Keratinocyte (primary cell): Measurements from ENCODE around the gene MIA. TPM values are rescaled to one million over a fixed set of nuclear protein-coding genes. Genes with fewer than 3 reads are reported as not detected.

Experiments used
- DNase-seq: peaks from one replicate; pipeline ENCODE4 v3.0.0-alpha.2; 2011; ENCODE audit warnings: low read depth, missing footprints, low spot score
- FAIRE-seq: peaks from 2 replicates; lab custom pipeline; 2011; peaks lifted over from hg19 to GRCh38; lab: Jason Lieb, UNC
- H2AFZ ChIP-seq: 2 replicates; pipeline ENCODE4 v1.6.0; 2012; ENCODE audit warnings: low read length, control low read depth, inconsistent platforms; ENCODE audit not compliant: control insufficient read depth
- H3K27ac ChIP-seq: 2 replicates; pipeline ENCODE4 v1.5.1; 2011; ENCODE audit warnings: low read length; ENCODE audit not compliant: control insufficient read depth, insufficient read depth
- H3K27me3 ChIP-seq: 3 replicates; pipeline ENCODE4 v1.6.0; 2011; ENCODE audit warnings: low read length; ENCODE audit not compliant: control insufficient read depth, insufficient read depth; ENCODE audit errors: extremely low read depth
- H3K36me3 ChIP-seq, 2 experiments: 2 replicates in 1 of 2; 3 replicates in 1 of 2; pipeline ENCODE4 v1.5.1; 2011; ENCODE audit warnings: low read length in 2 of 2, mild to moderate bottlenecking in 1 of 2; ENCODE audit not compliant: control insufficient read depth in 2 of 2, insufficient read depth in 2 of 2; ENCODE audit errors: extremely low read depth in 1 of 2
- H3K4me1 ChIP-seq: 3 replicates; pipeline ENCODE4 v1.5.1; 2011; ENCODE audit warnings: low read length; ENCODE audit not compliant: control insufficient read depth, insufficient read depth; ENCODE audit errors: extremely low read depth
- H3K4me2 ChIP-seq: 3 replicates; pipeline ENCODE4 v1.6.0; 2011; ENCODE audit warnings: low read depth, low read length; ENCODE audit not compliant: control insufficient read depth, insufficient read depth; ENCODE audit errors: extremely low read depth
- H3K4me3 ChIP-seq, 3 experiments: fragments of 200-600 bp in 1 of 3; sonication (generic) in 1 of 3; 2 replicates in 2 of 3; 3 replicates in 1 of 3; pipeline ENCODE4 v1.5.1; 2011 to 2016; ENCODE audit warnings: low read length in 3 of 3, mild to moderate bottlenecking in 3 of 3, control low read depth in 2 of 3, inconsistent platforms in 1 of 3, low read depth in 1 of 3, mixed read lengths in 1 of 3, mixed run types in 1 of 3, moderate library complexity in 1 of 3; ENCODE audit not compliant: control insufficient read depth in 2 of 3, insufficient read depth in 2 of 3; ENCODE audit errors: extremely low read depth in 1 of 3
- H3K79me2 ChIP-seq: 2 replicates; pipeline ENCODE4 v1.6.0; 2012; ENCODE audit warnings: low read length; ENCODE audit not compliant: control insufficient read depth, insufficient read depth
- H3K9ac ChIP-seq: 3 replicates; pipeline ENCODE4 v1.6.0; 2011; ENCODE audit warnings: low read length; ENCODE audit not compliant: control insufficient read depth, insufficient read depth; ENCODE audit errors: extremely low read depth
- H3K9me1 ChIP-seq: 3 replicates; pipeline ENCODE4 v1.6.0; 2011; ENCODE audit warnings: low read length; ENCODE audit not compliant: control insufficient read depth, insufficient read depth; ENCODE audit errors: extremely low read depth
- H3K9me3 ChIP-seq: 2 replicates; pipeline ENCODE4 v1.5.1; 2012; ENCODE audit warnings: low read depth, low read length; ENCODE audit not compliant: control insufficient read depth
- H4K20me1 ChIP-seq: 3 replicates; pipeline ENCODE4 v1.6.0; 2011; ENCODE audit warnings: low read length; ENCODE audit not compliant: control insufficient read depth, insufficient read depth; ENCODE audit errors: extremely low read depth
- CTCF ChIP-seq, 3 experiments: IDR thresholded peaks in 1 of 3; conservative IDR thresholded peaks in 1 of 3; optimal IDR thresholded peaks in 1 of 3; 2 replicates in 2 of 3; 3 replicates in 1 of 3; pipeline versions ENCODE3 to v1.5.1; 2011; ENCODE audit warnings: low read length in 3 of 3, mild to moderate bottlenecking in 3 of 3, moderate library complexity in 2 of 3, control low read depth in 1 of 3, inconsistent platforms in 1 of 3; ENCODE audit not compliant: insufficient read depth in 2 of 3; ENCODE audit errors: extremely low read depth in 1 of 3
- EZH2 ChIP-seq: IDR thresholded peaks from one replicate; pipeline ENCODE4 v1.6.1; 2012; ENCODE audit warnings: inconsistent platforms, mild to moderate bottlenecking, low read length, moderate library complexity
- dilution Hi-C: fragments of 300-500 bp; cut with MboI; formaldehyde crosslinking; loops from one replicate; pipeline ENCODE4 v1.7.0; 2020; ENCODE audit warnings: low sequenced_read_pairs; ENCODE audit not compliant: extremely low pct_ligation_motif_present
- polyA plus RNA-seq, 5 experiments: library from polyadenylated mRNA; depleted of rRNA in 3 of 5; stranded (reverse) in 3 of 5; stranded (forward) in 1 of 5; unstranded in 1 of 5; fragments of >200 nt; gene quantifications; 1 replicate in 1 of 5; 2 replicates in 3 of 5; 3 replicates in 1 of 5; pipeline versions ENCODE4 v1.2.1 to v1.2.3, GENCODE V29; 2011 to 2012; ENCODE audit warnings: missing spikeins in 2 of 5, low read depth in 1 of 5, low replicate concordance in 1 of 5

MIA gene
- polyA plus RNA-seq, 1 donor (not counting 4 experiments of a cell fraction or from before 2014, with no cell fraction given): 3.4 TPM

GRCh38 chr19:40797963-40798682 is 22.8 kb downstream of the MIA start:
- TF ChIP-seq EZH2: no peak
- peak; percentile 17 to 58 (median 19) for TF ChIP-seq CTCF (optimal IDR thresholded peaks at IDR 0.05 in 1 of 3, IDR thresholded peaks at IDR 0.05 in 1 of 3, conservative IDR thresholded peaks at IDR 0.05 in 1 of 3; ENCODE audit: extremely low read depth in 1 of 3, insufficient read depth in 2 of 3, low read length in 3 of 3)

GRCh38 chr19:40798683-40799557 is 23.6 kb downstream of the MIA start, which contains the start of gene EGLN2:
Gene EGLN2, plus strand, starts transcription at chr19:40799191. Its CDS starts 1,382 bp downstream, at chr19:40800573.
- FAIRE-seq (no peak), DNase-seq (peak; percentile 97)
- Histone ChIP-seq H3K9ac (peak within 1 kb of the TSS; percentile 90), H3K4me3 (peak within 1 kb of the TSS; percentile 67 to 97 (median 67)), H3K9me1 (peaks cover 10% of the 10 kb centered on the region), H3K36me3 (peaks cover 19 to 36% of the 10 kb centered on the region in 2 experiments), H3K4me1 (peaks cover 42% of the 10 kb centered on the region), H3K27me3 (no peaks in the 10 kb centered on the region), H3K9me3 (no peaks in the 10 kb centered on the region), H2AFZ (peak within 1 kb of the TSS; percentile 75), H3K79me2 (peaks cover 45% of the 10 kb centered on the region), H3K4me2 (peak within 1 kb of the TSS; percentile 83), H4K20me1 (peaks cover 21% of the 10 kb centered on the region), H3K27ac (peak within 1 kb of the TSS; percentile 78)
- dilution Hi-C loops: no loop called here
- TF ChIP-seq EZH2: no peak
- TF ChIP-seq CTCF (optimal IDR thresholded peaks at IDR 0.05 in 1 of 3, IDR thresholded peaks at IDR 0.05 in 1 of 3, conservative IDR thresholded peaks at IDR 0.05 in 1 of 3; ENCODE audit: extremely low read depth in 1 of 3, insufficient read depth in 2 of 3, low read length in 3 of 3): no peak

More at GRCh38 chr19:40797963-40798682, 22.8 kb downstream of the MIA start:
- dilution Hi-C loops: no loop called here
- H3K4me1 ChIP-seq: peaks cover 35% of the 10 kb centered on the region
- H3K27ac ChIP-seq: peak overlapping the region; percentile 68
- peak overlapping the region; percentile 64 for H3K9ac ChIP-seq
- H3K4me2 ChIP-seq: peak overlapping the region; percentile 69
- H4K20me1 ChIP-seq: peaks cover 13% of the 10 kb centered on the region
- peaks cover 37% of the 10 kb centered on the region for H3K79me2 ChIP-seq
- H3K36me3 ChIP-seq: peaks cover 18 to 29% of the 10 kb centered on the region in 2 experiments
- H3K27me3 ChIP-seq: no peaks in the 10 kb centered on the region
- H3K9me1 ChIP-seq: peaks cover 10% of the 10 kb centered on the region
- H3K9me3 ChIP-seq: no peaks in the 10 kb centered on the region
- FAIRE-seq (no peak), DNase-seq (no peak)
- peak overlapping the region; percentile 75 for H2AFZ ChIP-seq
- peak overlapping the region; percentile 34 to 64 (median 42) for H3K4me3 ChIP-seq
